Suprapubic skin (tissue), 4 donors: ENCODE data around the gene CACNB4. TPM values are rescaled to one million over a fixed set of nuclear protein-coding genes. Genes with fewer than 3 reads are reported as not detected.
"Not testable (repeated sequence)": the region's sequence is repeated elsewhere in the genome, so short reads cannot be mapped to it uniquely, and the experiment has no call there.

ENCODE experiments used
- DNase-seq, 2 donors: peaks; one replicate each; pipeline ENCODE4 v3.0.0-alpha.2; 2019; ENCODE audit warnings: low spot score in 2 of 2
- H3K27ac ChIP-seq: fragments of 200-600 bp; sonication (generic); one replicate; pipeline ENCODE4 v1.5.1; 2019
- H3K27me3 ChIP-seq: fragments of 200-600 bp; sonication (generic); one replicate; pipeline ENCODE4 v1.5.1; 2019
- H3K36me3 ChIP-seq: fragments of 200-600 bp; sonication (generic); one replicate; pipeline ENCODE4 v1.5.1; 2019
- H3K4me1 ChIP-seq: fragments of 200-600 bp; sonication (generic); one replicate; pipeline ENCODE4 v1.5.1; 2019
- H3K4me3 ChIP-seq: fragments of 200-600 bp; sonication (generic); one replicate; pipeline ENCODE4 v1.5.1; 2019; ENCODE audit warnings: mild to moderate bottlenecking
- H3K9me3 ChIP-seq: fragments of 200-600 bp; sonication (generic); one replicate; pipeline ENCODE4 v1.5.1; 2019
- EP300 ChIP-seq: sonication (generic); formaldehyde crosslinking; IDR thresholded peaks from one replicate; pipeline ENCODE4 v1.6.1; 2017; ENCODE audit warnings: antibody characterized with exemption
- POLR2A ChIP-seq, 2 donors: fragments of 450-650 bp; IDR thresholded peaks; one replicate each; pipeline ENCODE4 v1.6.1; 2017; ENCODE audit warnings: antibody characterized with exemption in 2 of 2, mild to moderate bottlenecking in 2 of 2, moderate library complexity in 2 of 2
- POLR2AphosphoS5 ChIP-seq, 3 donors: sonication (generic); formaldehyde crosslinking; IDR thresholded peaks; one replicate each; pipeline ENCODE4 v1.6.1; 2017; ENCODE audit warnings: antibody characterized with exemption in 3 of 3
- WGBS: methylation state at CpG from one replicate; pipeline ENCODE4 v1.1.5; 2018; 5-methylcytosine and 5-hydroxymethylcytosine counted together
- total RNA-seq, 4 donors: library from RNA; depleted of rRNA; stranded (reverse); fragments of >200 nt; gene quantifications; one replicate each; pipeline ENCODE4 v1.1.0, GENCODE V29; 2016
- TF ChIP-seq, protein P1 (sequence below), 2 donors: fragments of 200-600 bp in 1 of 2; fragments of 450-650 bp in 1 of 2; sonication (generic) in 1 of 2; IDR thresholded peaks; one replicate each; pipeline ENCODE4 v1.5.1; 2016 to 2019; ENCODE audit warnings: antibody characterized with exemption in 2 of 2, mild to moderate bottlenecking in 1 of 2, moderate library complexity in 1 of 2

CACNB4 gene
- total RNA-seq, 4 donors from 2014 or later = 7.6 to 14.5 (median 10.7) TPM

GRCh38 chr2:152122161-152122560 is 23.3 kb upstream of the CACNB4 start:
- Histone ChIP-seq H3K36me3 (peaks cover 57% of the 10 kb centered on the region), H3K4me3 (no peak overlapping the region), H3K9me3 (no peaks in the 10 kb centered on the region), H3K4me1 (no peaks in the 10 kb centered on the region), H3K27me3 (no peaks in the 10 kb centered on the region), H3K27ac (no peak overlapping the region)
- TF ChIP-seq, protein P1, sequence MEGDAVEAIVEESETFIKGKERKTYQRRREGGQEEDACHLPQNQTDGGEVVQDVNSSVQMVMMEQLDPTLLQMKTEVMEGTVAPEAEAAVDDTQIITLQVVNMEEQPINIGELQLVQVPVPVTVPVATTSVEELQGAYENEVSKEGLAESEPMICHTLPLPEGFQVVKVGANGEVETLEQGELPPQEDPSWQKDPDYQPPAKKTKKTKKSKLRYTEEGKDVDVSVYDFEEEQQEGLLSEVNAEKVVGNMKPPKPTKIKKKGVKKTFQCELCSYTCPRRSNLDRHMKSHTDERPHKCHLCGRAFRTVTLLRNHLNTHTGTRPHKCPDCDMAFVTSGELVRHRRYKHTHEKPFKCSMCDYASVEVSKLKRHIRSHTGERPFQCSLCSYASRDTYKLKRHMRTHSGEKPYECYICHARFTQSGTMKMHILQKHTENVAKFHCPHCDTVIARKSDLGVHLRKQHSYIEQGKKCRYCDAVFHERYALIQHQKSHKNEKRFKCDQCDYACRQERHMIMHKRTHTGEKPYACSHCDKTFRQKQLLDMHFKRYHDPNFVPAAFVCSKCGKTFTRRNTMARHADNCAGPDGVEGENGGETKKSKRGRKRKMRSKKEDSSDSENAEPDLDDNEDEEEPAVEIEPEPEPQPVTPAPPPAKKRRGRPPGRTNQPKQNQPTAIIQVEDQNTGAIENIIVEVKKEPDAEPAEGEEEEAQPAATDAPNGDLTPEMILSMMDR (IDR thresholded peaks at IDR 0.05) = no peak
- TF ChIP-seq POLR2AphosphoS5 (IDR thresholded peaks at IDR 0.05) (no peak), EP300 (no peak), POLR2A (IDR thresholded peaks at IDR 0.05) (no peak)
- WGBS = 97% methylated on average over 2 of the region's 2 CpGs
- no peak for DNase-seq

DNA sequence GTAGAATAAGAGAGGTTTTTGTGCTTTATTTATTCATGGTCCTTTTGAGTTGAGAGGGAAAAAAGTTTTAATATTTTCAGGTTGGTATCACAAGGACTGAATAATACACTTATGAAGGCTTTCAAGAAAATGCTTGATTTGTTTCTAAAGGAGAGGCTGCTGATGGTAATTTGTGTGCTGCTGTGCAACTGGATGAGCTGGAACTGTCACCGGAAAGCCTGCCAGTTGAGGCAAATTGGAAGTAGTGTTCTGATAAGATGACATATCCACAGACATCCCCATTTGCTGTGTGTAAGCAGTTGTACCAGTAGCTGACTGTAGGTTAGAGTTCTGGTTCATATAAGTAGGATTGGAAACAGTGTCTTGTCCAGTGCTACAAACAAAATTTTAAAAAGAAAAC is 21.6 kb upstream of the CACNB4 start:
- H3K27me3 ChIP-seq = no peaks in the 10 kb centered on the region
- no peak overlapping the region for H3K4me3 ChIP-seq
- no peak for DNase-seq
- peaks cover 47% of the 10 kb centered on the region for H3K36me3 ChIP-seq
- WGBS = 85% methylated on average over 1 of the region's 1 CpG
- no peaks in the 10 kb centered on the region for H3K4me1 ChIP-seq
- no peaks in the 10 kb centered on the region for H3K9me3 ChIP-seq
- no peak overlapping the region for H3K27ac ChIP-seq
- TF ChIP-seq, protein P1 (IDR thresholded peaks at IDR 0.05) = no peak
- TF ChIP-seq POLR2A (IDR thresholded peaks at IDR 0.05) = no peak
- TF ChIP-seq EP300 = no peak
- TF ChIP-seq POLR2AphosphoS5 (IDR thresholded peaks at IDR 0.05) = no peak

DNA sequence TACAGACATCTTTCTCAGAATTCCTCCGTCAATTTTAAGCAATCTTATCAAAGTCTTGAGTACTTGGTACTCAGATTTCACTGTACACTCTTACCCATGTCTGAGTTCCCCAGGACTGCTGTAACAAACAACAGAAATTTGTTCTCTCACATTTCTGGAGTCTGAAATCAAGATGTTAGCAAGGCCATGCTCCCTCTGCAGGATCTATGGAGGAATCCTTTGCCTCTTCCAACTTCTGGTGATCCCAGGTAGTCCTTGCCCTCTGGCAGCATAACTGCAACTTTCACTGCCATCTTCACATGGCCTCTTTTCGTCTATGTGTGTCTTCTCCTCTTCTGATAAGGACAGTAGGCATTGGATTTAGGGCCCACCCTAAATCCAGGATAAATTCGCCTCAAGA is 17.1 kb upstream of the CACNB4 start:
- no peak overlapping the region for H3K27ac ChIP-seq
- no peaks in the 10 kb centered on the region for H3K27me3 ChIP-seq
- WGBS = 92% methylated on average over 3 of the region's 3 CpGs
- no peaks in the 10 kb centered on the region for H3K4me1 ChIP-seq
- TF ChIP-seq, protein P1 (IDR thresholded peaks at IDR 0.05) = no peak
- no peak for TF ChIP-seq POLR2AphosphoS5 (IDR thresholded peaks at IDR 0.05)
- no peak for TF ChIP-seq POLR2A (IDR thresholded peaks at IDR 0.05)
- TF ChIP-seq EP300 = no peak
- H3K4me3 ChIP-seq = no peak overlapping the region
- no peak for DNase-seq
- peaks cover 15% of the 10 kb centered on the region for H3K36me3 ChIP-seq
- no peaks in the 10 kb centered on the region for H3K9me3 ChIP-seq

GRCh38 chr2:152114366-152114765 is 15.5 kb upstream of the CACNB4 start:
- Histone ChIP-seq H3K4me1 (no peaks in the 10 kb centered on the region), H3K36me3 (peaks cover 4% of the 10 kb centered on the region), H3K4me3 (no peak overlapping the region), H3K27me3 (no peaks in the 10 kb centered on the region), H3K9me3 (no peaks in the 10 kb centered on the region), H3K27ac (no peak overlapping the region)
- TF ChIP-seq POLR2AphosphoS5 (IDR thresholded peaks at IDR 0.05) (no peak), POLR2A (IDR thresholded peaks at IDR 0.05) (no peak), EP300 (no peak)
- TF ChIP-seq, protein P1 (IDR thresholded peaks at IDR 0.05) = no peak
- 73% methylated on average over 3 of the region's 3 CpGs for WGBS
- no peak for DNase-seq

- DNase-seq, H3K4me1 ChIP-seq, H3K27ac ChIP-seq, H3K9me3 ChIP-seq, H3K36me3 ChIP-seq, H3K27me3 ChIP-seq, H3K4me3 ChIP-seq: not testable (repeated sequence)
- 93% methylated on average over 13 of the region's 13 CpGs for WGBS
Observed at GRCh38 chr2:152107140-152107539, 8.3 kb upstream of the CACNB4 start.

DNA sequence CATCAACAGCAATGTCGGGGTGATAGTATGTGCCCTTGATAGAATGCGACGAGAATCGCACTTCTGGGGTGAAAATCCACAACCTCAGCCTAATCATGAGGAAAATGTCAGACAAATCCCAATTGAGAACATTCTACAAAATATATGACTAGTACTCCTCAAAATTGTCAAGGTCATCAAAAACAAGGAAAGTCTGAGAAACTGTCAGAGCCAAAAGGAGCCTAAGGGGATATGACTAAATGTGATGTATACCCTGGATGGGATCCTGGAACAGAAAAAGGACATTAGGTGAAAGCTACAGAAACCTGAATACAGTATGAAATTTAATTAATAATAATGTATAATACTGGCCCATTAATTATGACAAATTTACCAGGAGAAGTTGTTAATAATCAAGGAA is 7.6 kb upstream of the CACNB4 start:
- TF ChIP-seq EP300 (no peak), POLR2AphosphoS5 (IDR thresholded peaks at IDR 0.05) (no peak), POLR2A (IDR thresholded peaks at IDR 0.05) (no peak)
- TF ChIP-seq, protein P1 (IDR thresholded peaks at IDR 0.05) = no peak
- 62% methylated on average over 4 of the region's 4 CpGs for WGBS

More for the DNA sequence above, 7.6 kb upstream of the CACNB4 start:
- no peak overlapping the region for H3K27ac ChIP-seq
- H3K4me1 ChIP-seq = no peaks in the 10 kb centered on the region
- no peak for DNase-seq
- no peak overlapping the region for H3K4me3 ChIP-seq
- no peaks in the 10 kb centered on the region for H3K9me3 ChIP-seq
- H3K36me3 ChIP-seq = no peaks in the 10 kb centered on the region
- H3K27me3 ChIP-seq = no peaks in the 10 kb centered on the region
